DMS79 treated with DMSO at 0.1 percent for 48 hours (cell line): ENCODE measurements around the gene STEAP2.
"Not testable (repeated sequence)": the region's sequence is repeated elsewhere in the genome, so short reads cannot be mapped to it uniquely, and the experiment has no call there.

ENCODE experiments used
- DNase-seq: peaks from one replicate; lab custom pipeline; 2025; lab: John Stamatoyannopoulos, UW

The STEAP2 gene

DNA sequence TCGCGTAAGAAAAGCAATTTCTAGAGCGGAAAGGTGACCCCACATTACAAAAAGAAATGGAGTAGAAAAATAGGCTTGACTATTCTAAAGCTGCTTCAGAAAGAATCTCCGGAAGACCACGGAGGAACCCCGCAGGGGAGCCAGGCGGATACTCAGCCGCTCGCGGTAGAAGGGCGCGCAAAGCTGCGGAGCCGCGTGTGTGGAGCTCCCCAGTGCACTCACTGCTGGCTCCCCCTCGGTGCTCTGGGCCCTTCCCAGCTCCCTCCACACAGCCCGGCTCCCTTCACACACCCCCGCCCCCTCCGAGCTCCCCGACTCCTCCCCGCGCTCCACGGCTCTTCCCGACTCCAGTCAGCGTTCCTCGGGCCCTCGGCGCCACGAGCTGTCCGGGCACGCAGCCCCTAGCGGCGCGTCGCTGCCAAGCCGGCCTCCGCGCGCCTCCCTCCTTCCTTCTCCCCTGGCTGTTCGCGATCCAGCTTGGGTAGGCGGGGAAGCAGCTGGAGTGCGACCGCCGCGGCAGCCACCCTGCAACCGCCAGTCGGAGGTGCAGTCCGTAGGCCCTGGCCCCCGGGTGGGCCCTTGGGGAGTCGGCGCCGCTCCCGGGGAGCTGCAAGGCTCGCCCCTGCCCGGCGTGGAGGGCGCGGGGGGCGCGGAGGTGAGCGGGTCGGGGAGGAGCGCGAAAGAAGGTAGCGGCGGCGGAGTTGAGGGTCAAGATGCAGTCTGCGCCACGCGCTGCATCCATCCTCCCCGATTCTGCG is at the start of gene STEAP2:
Gene STEAP2 (plus strand): TSS at position 350 of the 758 bp plus-strand sequence. CDS start 13,343 bp downstream, outside the sequence.
- peak; percentile 60 for DNase-seq

DNA sequence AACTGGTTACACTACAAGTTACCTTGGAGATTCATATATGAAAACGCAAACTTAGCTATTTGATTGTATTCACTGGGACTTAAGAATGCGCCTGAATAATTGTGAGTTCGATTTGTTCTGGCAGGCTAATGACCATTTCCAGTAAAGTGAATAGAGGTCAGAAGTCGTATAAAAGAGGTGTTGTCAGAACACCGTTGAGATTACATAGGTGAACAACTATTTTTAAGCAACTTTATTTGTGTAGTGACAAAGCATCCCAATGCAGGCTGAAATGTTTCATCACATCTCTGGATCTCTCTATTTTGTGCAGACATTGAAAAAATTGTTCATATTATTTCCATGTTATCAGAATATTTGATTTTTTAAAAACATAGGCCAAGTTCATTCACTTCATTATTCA is 48.0 kb upstream of the STEAP2 start:
- DNase-seq: no peak

DNA sequence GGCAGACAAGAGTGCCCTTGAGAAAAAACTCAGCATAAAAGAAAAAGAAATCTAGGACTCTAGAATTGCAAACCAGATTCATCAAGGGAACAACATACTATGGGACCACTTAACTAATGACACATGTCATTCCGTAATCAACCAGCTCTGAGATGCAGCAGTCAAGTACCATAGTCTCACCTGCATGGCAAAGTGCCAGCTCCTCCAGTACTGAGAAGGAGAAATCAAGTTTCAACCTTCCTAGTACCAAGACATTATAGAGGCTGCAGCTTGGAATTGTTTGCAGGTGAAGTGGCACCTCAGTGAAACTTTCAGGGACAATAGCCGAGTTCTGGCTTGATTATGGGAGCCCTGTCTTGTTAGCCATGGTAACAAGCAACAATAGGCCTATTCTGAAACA is 45.8 kb upstream of the STEAP2 start:
- peak; percentile 2 for DNase-seq

DNA sequence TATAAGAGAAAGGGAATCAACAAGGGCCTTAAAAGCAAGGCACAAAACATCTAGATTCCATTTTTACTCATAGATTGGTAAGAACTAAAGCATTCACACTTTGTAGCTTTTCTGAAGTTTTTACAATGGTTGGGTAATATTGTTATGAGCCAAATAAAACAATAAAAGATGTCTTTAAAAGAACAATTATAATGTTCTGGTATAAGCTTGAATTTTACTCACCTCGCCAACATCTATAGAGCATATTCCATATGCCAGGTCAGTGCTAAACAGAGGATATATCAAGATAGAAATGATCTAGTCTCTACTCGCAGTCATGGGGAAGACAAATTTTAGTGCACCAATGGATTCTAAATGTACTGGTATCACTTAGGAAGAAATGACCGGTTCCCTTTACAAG is 45.4 kb upstream of the STEAP2 start:
- DNase-seq: no peak

DNA sequence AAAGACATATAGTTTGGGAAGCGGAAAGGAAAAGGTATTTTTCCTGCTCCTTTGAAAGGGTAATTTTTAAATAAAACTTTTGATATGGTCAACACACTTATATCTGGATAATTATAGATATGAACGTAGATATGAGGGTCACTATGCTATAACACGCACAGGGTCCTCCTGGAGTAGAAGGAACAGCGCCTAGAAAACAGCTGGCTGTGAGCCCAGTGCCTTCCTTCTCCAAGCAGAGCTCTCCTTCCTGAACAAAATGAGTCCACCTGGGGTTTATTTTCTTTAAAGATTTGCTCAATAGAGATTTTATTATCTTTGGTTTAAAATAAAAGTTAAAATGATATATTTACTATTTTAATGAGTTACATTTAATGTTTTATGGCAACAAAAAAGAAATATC is 44.2 kb upstream of the STEAP2 start:
- DNase-seq: no peak

DNA sequence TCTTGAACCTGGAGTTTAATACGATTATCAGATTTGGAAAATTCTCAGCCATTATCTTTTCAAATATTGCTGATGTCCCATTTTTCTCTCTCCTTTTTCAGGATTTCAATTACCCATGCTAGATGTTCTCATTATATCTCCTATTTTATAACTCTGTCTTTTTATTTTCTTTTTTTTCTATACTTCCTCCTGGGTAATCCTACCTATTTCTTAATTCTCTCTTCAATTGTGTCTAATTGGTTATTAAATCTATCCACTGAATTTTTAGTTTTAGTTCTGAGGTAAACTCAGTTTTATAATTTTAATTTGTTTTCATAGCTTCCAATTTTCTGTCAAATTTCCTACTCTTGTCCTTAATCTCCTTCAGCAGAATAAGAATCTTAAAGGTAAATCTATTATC is 41.6 kb upstream of the STEAP2 start:
- DNase-seq: no peak

DNA sequence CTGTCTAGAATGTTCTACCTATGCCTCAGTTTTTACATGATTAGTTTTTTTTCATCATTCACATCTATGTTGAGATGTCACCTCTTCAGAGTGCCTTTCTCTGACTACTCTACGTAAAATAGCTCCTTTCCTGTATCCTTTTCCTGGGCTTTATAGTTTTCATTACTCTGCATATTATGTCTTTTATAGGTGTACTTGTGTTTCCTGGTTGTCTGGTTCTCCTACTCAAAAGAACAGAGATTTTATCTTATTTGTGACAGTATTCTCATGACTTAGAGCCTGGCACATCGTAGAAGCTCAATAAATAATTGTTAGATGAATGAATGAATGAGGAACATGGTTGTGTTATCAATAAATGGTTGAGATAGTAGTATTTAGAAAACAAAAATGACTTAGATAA is 39.4 kb upstream of the STEAP2 start:
- DNase-seq: no peak

DNA sequence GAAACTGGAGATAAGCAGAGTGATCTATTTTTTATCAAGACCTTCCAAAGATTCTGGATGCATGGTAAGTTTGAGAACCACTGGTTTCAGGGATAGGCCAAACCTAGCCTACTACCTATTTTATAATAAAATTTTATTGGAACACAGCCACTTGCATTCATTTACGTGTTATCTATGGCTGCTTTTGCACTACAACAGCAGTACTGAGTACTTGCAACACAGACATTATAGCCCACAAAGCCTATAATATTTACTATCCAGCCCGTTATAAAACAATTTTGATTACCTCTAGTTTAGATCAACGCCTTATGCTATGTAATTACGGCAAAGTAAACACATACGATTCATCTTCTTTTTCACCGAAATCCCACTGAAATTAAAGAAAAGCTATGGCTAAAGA is 38.9 kb upstream of the STEAP2 start:
- no peak for DNase-seq

DNA sequence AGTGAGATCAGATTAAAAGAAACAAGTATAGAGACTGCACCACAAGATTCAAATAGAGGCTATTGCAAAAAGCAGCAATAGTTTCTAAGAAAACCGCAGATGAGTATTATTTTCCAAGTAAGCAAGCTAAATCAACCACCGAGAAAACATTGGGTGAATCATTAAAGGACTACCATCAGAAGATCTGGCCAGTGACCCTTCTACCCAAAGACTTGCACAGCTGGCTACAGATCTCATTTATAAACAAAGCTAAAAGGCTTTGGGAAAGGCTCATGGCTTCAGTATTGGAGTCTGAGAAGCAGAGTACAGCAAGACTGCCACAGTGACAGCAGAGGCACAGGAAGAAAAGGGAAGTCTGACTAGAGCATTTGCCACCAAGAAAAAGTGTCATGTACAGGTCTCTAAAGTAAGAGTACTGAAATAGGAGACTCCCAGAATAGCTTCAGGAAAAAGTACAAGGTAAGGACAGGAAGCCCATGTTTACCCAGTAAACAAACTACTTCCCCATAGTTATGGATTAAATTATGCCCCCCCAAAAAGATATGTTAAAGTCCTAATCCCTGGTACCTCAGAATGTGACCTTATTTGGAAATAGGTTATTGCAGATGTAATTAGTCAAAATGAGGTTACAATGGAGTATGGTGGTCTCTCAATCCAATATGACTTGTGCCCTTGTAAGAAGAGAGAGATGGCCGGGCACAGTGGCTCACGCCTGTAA is 38.3 kb upstream of the STEAP2 start:
- DNase-seq: no peak

DNA sequence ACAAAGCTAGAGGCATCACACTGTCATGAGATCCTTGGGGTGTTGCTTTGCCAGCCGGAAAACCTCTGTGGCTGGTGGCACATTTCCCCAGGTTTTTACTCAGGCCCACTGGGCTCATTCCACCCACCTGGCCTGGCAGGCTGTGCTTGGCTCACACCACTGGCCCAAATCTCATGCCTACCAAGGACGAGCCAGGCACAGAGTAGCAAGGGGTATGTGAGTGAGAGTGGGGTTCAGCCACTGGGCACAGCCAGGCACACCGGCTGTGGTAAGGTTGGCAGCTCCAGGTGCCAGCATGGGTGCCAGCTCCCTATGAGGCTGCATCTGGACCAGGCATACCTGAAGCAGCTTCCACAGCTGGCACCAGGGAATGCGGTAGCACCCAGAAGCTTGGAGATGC is 35.9 kb upstream of the STEAP2 start:
- DNase-seq: no peak

DNA sequence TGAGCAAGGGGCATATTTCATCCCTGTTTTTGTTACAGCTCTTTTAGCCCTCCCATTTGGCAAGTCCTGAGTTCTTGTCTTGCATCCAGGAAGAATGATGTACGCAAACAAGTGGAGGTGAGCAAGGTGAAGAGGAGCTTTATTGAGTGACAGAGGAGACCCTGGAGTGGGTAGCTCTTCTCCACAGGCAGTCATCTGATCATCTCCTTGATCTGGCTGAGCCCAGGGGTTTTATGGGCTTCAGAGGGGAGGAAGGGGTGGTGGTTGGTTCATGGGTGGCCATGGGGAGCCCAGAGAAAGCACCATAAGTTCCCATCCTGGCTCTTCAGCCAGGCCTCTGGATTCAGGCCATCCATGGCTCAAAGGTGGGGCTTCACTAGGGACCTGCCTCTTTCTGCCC is 35.3 kb upstream of the STEAP2 start:
- no peak for DNase-seq

DNA sequence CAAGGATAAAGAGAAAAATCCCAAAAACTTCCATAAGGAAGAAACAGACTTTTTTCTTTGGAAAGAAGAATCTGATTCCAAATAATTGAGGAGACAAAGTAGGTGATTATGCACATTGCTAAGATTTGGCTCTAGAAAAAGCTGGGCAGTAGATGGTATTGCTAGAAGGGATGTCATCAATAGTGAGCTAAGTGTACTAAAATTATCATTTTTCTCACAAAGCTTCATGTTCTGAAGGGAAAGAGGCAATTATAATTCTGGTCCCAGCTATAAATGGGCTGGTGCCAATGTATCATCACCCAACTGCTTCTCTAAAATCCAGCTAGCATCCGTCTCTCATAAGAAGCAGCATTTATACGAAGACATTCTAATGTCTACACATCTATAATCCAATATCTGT is 33.4 kb upstream of the STEAP2 start:
- DNase-seq: no peak

DNA sequence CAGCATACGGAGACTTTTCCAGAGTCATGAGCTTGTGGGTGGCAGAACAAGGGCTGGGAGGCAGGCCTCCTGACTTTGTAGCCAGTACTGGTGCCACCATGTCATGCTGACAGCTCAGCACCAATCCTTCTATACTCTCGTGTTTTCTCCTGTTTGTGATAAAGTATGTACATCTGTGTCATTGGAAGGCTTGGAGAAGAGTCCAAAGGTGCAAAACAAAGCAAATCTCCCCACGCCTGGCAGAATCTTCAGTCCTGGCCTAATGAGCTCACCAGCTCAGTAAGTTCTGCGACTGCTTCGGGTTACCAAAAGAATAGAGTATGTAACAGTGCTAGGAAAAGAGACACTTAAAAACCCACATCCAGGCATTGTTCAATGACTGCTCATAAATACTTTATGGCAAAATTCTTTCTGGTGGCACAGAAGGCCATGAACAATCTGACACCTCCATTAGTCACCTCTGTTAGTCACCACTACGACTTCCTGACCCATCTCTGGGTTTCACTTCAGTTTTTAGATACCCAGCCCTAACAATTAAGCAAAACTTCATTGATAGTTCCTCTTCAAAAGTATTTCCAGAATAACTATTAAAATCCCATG is 32.8 kb upstream of the STEAP2 start:
- DNase-seq: no peak

DNA sequence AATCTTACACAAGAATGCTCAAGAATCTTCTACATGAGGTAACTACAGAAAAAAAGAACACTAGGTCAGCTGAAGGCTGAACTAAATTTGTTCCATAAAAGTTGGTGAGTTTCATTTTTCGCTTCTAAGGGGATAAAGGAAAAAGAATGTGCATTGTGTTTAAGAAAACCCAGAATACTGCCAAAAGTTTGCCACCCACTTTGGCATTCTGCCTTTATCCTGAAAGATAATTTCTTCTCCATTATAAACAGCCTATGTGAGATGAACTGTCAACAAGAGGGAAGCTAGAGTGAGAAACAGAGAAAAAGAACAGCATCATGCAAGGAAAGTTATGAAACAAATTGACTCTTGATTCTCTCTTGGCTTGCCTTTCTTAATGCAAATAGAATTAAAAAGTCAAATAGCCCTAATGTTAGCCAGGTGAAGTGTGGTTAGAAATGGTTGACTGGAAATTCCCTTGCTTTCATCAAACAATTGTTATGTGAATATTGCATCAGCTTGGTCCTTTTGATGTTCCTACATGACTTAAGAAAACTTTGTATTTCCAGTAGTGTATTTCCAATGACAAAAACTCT is 31.4 kb upstream of the STEAP2 start:
- DNase-seq: no peak

DNA sequence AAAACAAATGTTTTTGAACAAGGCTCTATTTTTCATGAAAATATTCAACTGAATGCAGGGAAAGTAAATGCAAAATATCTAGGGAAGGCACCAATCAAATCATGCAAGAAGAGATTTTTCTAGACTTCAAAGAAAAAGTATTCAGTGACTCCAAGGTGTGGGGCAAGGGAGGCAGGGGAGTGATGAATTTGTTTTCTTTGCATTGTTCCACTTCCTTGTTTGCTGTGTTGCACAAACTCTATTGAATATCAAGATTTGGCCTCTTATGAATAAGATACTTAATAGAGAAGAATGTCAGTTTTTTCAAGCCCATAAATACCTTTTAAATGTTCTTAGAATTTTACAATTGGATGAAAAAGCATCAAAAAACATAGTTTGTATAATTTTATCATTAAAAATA is 30.9 kb upstream of the STEAP2 start:
- no peak for DNase-seq

DNA sequence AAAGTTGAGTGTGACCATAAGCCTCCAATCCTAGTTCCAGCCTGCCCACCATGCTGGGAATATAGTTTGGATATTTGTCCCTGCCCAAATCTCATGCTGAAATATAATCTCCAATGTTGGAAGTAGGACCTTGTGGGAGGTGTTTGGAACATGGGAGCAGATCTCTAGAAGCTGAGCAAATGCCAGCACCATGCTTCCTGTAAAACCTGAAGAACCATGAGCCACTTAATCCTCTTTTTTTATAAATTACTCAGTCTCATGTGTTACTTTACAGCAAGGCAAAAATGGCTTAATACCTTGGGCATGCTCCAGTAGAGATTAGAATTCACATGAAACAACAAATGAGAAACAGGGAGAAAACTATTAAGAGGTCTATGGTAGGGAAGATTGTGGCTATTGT is 30.1 kb upstream of the STEAP2 start:
- no peak for DNase-seq

DNA sequence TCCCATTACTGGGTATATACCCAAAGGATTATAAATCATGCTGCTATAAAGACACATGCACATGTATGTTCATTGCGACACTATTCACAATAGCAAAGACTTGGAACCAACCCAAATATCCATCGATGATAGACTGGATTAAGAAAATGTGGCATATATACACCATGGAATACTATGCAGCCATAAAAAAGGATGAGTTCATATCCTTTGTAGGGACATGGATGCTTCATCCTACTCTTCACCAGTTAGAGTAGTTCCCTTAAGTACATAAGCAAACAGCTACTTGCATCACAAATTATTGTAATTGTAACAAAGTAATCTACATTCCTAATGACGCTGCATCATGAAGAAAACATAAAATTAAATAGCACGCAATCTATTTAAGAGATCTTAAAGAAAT is 25.2 kb upstream of the STEAP2 start:
- not testable (repeated sequence) for DNase-seq

DNA sequence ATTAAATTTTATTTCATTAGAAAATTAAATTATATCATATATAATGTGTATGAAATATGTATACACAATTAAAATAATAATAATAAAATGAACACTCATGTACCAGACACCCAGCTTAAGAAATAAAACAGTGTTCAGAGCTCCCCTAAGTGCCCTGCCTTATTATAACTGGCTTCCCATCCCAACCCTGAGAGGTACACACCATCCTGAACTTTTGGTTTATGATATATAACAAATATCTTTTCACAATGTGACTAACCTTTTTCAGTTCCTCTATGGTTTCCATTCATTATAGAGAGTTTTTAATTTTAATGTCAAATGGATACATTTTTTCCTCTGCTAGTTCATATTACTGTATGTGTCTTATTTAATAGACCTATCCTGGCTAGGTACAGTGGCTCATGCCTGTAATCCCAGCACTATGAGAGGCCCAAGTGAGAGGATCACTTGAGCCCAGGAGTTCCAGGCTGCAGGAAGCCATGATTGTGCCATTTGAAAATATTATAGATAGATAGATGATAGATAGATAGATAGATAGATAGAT is 24.0 kb upstream of the STEAP2 start:
- DNase-seq: no peak

DNA sequence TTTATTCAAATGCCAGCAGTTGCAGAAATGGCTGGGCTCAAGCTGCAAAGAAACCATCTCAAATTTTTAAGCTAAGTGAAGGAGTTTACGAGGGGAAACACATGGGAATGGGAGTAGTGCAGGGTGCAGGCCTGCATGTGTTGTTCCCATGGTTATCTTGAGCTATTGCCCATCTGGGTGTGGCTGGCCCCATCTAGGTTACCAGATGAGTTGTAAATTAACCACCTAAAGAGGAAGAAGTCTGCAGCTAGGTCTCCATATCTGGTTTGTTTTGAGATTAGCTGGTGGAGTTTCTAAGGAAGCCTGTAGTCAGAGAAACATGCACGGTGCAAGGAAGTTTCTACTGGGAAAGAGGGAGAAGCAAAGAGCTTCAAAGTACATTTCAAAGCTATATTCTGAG is 23.3 kb upstream of the STEAP2 start:
- no peak for DNase-seq

DNA sequence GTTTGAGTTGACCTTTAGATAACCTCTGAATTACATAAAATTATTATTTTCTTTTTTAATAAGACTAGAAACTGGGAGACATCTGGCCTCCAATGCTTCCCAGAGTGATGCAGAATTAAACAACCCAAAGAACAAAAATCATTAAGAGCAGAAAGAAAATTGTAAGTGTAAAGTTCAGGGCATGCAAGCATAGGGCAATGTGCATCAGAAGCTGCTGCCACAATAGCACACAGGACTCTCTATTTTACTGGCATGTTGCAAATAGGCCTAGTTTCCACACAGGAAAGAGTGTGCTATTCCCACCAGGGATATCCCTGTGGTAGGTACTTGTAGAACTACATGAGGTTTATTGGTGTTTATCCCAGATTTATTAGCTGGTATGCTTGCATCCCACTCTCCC is 20.5 kb upstream of the STEAP2 start:
- no peak for DNase-seq

DNA sequence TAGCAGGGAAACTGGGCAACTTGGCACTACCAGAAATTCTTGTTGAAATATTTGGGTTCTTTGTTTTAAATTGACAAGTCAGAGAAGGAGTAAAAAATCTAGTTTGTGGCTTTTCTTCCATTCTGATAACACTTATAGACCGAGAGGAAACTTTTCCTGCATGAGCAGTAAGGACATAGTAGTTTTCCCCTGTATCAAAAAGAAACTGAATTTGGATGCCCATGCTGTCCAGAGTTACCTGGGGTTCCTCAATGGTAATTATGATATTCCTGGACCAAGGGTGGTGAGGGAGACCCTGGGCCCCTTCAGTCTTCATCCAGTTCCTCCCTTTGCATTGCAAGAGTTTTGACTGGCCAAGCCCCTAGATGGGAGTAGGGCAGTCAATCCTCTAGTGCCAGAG is 19.9 kb upstream of the STEAP2 start:
- no peak for DNase-seq

DNA sequence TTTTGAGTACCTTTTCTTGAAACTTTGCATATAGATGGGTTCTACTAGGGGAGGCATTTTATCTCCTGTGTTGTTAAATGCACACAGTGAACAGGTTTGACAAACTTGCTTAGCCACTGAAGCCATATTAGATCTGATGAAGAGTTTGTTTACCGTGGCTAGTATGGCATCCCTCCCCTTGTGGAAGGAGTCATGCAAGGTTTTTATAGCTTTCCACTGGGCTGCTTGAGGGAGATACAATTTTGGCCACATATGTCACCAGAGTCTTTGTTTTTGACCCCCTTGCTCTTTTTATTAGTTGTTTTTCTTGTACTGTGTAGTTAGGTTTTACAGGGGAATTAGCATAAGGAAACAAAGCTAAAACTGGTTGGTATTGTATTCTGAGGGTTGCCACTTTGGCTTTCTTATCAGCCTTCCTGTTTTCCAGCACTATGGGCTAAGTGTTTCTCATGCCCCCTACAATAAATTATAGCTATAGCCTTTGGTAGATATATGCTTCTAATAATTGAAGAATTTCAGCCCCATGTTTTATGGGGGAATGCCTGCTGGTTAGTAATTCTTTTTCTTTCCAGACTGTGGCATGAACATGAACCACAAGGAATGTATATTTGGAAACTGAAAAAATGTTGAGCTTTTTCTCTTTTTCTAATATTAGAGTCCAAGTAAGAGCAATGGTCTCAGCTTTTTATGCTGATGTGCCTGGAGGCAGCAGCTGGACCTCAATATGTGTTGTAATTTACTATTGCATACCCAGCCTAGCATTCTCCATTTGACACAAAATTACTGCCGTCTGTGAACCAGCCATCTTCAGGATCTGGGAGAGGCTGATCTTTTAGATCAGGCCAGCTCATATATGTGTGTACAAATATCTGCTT is 18.4 kb upstream of the STEAP2 start:
- DNase-seq: no peak
